Measurements from ENCODE around the gene DHRS13. TPM values are rescaled to one million over a fixed set of nuclear protein-coding genes. Genes with fewer than 3 reads are reported as not detected.
"Not testable (repeated sequence)": the region's sequence is repeated elsewhere in the genome, so short reads cannot be mapped to it uniquely, and the experiment has no call there.

DHRS13 gene
- total RNA-seq, 1 experiment from 2014 or later: 12.3 TPM

DNA sequence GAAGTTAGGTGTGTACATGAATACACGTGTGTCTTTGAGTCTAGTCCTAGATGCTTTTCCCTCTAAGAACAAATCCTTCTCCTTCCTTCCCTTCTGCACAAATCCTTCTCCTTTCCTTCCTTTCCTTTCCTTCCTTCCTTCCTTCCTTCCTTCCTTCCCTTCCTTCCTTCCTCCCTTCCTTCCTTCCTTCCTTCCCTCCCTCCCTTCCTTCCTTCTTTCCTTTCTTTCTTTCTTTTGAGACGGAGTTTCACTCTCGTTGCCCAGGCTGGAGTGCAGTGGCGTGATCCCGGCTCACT is 615 bp upstream of the DHRS13 start:
- DNase-seq (ENCODE audit: low spot score): not testable (repeated sequence)

DNA sequence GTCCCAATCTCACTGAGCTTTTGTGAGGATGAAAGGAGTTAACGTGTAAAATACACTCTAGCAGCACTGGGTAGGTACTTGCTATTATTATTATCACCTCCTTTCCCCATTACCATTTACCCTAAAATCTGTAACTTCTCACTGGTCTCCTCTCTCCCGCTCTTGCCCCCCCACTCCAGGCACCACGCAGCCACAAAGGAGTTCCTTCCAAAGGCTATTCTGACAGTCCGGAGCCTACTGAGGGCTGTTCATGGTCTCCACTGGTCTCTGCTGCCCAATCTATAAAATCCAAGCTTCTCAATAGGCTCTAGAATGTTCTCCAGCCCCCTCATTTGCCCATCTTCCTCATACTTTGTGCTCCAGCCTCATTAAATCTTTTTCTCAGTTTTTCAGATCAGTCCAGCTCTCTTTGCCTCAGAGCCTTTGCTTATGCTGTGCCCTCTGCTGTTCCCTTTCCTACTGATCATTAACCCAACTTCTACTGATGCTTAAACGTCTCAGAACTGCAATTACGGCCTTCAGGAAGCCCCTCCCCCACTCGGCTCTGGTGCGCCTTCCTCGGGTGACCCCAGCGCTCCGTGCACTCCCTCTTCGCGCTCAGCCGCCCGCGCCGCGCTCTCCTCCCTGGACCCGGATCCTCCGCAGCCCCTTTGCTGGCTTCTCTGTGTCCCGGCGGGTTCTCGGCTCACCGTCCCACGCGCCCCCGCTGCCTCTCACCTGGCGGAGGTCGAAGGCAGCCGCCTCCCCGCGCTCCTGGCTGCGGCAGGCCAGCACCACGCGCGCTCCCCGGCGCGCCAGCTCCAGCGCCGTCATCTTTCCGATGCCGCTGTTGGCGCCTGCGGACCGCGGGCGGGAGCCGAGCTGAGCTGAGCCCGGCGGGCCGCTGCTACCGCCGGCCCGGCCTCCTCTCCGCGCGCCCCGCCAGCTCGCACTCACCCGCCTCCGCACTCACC is 737 bp downstream of the DHRS13 start:
- DNase-seq (ENCODE audit: low spot score): no peak

DNA sequence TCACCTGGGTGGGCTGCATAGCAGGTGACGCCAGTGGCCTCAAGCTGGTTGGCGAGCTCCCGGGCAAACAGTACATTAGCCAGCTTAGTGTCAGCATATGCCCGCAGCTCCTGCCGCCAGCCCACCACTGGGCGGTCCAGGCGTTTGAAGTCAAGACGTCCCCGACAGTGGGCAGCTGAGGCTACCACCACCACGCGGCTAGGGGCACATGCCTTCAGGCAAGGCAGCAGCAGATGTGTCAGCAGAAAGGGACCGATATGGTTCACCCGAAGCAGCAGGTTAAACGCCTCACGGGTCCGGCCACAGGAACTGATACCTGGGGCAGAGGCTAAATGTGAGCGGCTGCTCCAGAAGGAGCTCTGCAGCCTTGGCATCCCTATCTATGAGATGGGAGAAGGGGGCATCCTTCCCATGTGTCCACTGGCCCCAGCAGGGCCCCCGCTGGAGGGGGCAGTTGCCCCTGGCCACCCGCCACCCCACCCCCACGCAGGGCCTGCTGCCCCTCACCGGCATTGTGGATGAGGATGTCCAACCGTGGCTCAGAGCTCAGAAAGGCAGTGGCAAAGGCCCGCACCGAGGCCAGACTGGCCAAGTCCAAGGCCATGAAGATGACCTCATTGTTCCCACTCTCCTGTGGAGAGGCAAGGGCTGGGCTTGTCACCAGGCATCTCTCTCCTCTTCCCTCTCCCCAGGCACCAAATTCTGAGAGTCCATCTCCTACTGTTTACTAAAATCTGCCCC is 1.7 kb downstream of the DHRS13 start:
- DNase-seq (ENCODE audit: low spot score): no peak

DNA sequence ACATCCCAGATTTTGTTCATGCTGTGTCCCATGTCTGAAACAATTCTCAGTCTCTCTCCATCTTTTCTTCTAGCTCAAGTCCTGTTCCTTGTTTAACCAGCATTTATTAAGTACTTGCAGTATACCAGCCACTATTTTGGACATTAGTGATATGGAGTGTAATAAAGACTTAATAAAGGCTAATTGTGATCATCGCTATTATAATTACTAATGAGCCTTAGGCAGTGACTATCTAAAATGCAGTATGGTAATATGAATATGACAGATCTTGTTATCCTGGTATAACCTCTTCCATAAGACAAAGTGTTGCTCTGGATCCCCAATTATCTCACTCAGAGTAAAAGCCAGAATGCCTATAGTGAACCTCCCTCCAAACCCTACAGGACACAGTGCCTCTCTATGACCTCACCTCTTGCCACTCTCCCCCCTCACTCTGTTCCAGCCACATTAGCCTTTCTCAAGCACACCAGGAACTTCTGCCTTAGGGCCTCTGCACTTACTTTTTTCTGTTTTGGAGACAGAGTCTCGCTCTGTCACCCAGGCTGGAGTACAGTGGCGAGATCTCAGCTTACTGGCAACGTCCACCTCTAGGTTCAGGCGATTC is 3.6 kb downstream of the DHRS13 start:
- DNase-seq (ENCODE audit: low spot score): no peak

DNA sequence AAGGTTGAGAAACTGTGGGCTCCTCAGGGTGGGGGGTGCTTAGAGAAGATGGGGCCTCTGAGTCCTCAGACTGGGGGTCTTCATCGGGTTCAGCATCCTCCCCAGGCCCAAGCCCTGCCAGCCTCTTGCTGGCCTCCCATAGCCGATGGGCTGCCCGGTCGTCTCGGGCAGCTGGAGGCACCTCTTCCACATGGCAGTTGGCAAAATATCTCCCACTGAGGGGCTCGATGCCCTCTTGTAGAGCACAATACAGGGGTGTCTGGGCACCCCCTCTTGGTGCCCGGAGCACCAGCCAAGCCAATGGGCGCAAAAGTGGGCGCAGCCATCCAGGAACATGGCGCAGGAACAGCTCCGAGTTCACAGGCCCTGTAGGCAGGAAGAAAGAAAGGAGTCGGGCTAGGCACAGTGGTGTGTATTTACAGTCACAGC is 4.3 kb downstream of the DHRS13 start:
- no peak for DNase-seq (ENCODE audit: low spot score)

DNA sequence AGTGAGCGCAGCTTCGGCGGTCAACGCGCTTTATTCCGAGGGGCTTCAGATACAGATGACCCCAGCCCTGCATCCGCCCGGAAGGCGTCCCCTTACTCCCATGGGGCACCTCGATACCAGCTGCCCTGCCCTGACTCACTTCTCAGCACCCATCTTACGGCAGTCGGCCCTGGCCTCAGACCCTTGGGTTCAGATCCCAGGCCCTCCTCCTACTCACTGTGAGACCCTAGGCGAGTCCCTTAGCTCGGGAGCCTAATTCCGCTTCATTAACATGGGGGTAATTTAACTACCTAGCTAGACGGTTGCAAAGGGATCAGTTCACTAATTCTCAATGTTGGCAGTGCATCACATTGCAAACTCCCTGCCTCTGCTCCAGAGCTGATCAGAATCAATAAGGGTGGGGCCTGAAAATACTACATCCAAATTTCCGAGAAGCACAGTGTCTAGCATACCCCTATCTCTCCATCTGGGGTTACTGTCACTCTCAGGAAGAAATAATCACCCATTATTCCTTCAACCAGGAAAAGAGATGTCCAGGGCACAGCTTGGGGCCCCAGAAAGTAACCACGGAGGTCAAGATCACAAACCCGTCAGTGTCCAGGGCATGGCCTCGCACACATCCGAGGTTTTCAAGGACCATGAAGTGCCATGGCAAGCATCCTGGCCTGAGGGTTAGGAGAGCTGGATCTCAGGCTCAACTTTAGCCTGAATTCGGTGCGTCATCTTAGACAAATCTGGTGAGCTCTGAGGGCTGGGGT is 4.9 kb downstream of the DHRS13 start:
- no peak for DNase-seq (ENCODE audit: low spot score)

DNA sequence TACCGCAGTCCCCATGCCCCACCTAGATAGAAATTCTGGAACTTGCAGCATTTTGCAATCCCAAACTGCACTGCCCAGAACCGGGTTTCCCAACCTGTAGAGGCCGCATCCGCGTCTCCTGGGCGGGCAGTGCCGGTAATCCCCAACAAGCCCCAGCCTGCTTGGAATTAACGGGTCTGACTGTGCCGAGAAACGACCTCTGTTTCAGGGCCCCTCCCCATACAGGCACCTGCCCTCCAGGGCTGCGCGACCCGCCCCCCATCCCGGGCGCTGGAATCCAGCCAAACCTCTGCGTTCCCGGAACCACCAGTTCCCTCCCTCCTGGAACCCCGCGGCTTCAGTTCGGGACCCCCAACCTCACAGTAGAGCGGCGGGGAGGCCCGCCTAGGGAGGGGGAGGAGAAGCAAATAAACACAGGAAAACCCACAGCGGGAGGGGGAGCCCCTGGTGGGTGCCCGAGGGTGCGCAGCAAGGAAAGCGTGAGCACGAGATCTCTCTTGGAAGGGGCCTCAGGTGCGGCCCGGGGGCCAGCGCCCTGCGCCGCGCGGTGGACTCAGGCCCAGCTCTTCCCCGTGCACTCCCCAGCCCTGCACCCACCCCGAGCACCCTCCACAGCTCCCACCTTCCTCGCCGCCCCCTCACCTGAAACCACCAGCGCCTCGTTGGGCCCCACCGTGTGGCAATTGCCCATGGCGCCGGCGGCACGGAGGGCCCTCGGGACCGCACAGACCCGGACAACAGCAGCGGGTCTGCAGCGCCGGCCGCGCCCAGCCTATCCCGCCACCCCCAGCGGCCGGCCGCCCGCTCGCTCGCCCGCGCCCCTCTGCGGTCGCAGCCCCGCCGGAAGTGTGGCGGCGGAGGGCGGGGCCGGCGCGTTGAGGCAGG is 5.8 kb downstream of the DHRS13 start, which contains the start of gene FLOT2:
FLOT2 (minus strand) TSS at position 850 of the 885 bp plus-strand sequence; CDS start at position 691, 159 bp downstream.
- no peak for DNase-seq (ENCODE audit: low spot score)

DNA sequence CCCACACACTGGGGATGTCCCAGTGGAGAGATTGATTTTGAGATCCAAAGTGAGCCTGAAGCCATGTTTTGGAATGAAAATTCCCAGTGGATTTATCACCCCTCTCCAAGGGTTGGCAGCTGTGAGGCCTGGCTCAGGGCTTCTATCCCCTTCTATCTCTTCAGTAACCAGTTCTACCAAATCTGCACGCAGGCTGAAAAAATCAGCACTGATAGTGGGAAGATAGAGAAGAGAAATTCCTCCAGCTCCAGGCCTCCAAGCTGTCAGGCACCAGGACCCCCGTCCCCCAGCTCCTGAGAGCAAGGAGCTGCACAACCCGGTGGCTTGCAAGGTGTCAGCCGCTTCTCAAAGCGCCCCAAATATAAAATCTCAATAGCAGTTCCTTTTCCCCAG is 6.4 kb downstream of the DHRS13 start:
- DNase-seq (ENCODE audit: low spot score): no peak

DNA sequence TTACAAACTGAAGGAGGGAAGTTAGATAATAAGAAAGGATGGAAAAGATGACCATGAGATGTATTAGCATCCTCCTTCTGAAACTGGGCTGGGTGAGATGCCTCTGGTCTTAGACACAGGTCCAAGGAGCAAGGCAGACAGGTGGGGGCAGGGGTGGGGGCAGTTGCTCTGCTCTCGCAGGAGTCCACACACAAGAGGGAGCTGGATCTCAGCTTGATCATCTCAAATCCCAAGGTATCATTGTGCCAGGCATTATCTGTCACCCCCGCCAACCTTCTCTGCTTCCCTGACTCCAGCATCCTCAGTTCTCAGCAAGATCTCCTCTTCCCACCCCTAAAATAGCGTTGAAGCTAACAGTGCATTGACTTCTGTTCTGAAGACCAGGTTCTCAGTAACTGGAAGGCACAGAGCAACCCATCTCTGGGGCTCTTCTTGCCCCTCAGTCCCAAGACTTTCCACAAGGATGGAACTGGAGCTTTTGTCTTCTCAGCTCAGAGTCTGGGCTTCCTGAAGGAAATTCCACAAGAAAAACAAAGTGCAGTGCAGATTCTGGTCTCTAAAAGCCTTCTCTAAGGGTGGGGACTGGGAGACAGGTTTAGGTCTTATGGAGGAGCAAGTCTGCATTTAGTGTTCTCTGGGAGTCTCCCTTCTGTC is 7.0 kb downstream of the DHRS13 start:
- no peak for DNase-seq (ENCODE audit: low spot score)

DNA sequence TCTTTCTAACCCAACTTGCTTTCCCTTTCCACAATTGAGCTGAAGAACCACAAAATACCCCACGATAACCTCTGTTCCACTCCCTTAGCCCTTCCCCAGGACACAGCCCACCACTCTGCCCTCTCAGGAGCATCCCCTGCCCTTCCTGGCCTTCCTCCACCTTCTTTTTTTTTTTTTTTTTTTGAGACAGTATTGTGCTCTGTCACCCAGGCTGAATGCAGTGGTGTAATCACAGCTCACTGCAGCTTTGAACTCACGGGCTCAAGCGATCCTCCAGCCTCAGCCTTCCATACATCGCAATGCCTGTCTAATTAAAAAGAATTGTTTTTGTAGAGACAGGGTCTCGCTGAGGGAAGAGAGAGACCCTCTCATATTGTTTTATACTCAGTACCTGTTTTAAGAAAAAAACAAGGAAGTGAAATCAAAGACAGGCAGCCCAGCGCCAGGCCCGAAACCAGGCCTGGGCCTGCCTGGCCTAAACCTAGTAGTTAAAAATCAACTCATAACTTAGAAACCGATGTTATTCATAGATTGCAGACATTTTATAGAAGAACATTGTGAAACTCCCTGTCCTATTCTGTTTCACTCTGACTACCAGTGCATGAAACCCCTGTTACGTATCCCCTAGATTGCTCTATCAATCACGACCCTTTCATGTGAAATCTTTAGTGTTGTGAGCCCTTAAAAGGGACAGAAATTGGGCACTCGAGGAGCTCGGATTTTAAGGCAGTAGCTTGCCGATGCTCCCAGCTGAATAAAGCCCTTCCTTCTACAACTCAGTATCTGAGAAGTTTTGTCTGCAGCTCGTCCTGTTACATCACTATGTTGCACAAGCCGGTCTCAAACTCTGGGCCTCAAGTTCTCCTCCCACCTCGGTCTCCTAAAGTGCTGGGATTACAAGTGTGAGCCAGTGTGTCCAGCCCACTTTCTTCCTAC is 9.4 kb downstream of the DHRS13 start:
- DNase-seq (ENCODE audit: low spot score): not testable (repeated sequence)

DNA sequence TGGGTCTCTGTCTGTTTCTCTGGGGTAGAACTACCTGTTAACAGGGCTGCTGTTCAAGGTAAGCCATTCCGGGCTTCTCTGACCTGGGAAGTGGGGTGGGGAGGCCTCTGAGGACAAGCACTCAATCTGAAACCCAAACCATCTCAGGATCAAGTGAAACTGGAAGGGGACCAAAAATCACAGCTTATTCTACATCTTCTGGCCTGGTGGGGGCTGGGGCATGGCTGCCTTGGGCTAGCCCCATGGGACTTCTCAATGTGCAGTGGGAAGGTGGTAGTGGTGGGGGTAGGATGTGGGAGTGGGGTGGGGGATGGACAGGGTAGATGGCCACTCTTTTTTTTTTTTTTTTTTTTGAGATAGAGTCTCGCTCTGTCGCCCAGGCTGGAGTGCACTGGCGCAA is 10.9 kb downstream of the DHRS13 start:
- DNase-seq (ENCODE audit: low spot score): no peak

DNA sequence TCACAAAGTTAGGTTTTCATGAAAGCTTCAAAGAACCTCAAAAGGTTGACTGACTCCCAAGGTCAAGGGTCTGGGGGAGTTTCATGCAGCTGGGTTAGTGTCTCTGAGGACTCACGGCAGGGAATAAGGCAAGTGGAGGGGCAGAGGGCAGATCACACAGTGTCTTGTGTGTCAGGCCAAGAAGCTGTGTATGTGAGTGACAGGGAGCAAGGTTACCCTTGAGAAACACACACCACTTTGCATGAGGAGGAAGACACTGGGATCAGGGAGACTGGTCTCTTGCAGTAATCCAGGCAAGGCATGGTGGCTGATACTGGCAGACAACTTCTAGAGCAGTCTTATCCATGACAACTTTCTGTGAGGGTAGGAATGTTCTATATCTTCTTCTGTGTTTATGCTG is 11.7 kb downstream of the DHRS13 start:
- no peak for DNase-seq (ENCODE audit: low spot score)

DNA sequence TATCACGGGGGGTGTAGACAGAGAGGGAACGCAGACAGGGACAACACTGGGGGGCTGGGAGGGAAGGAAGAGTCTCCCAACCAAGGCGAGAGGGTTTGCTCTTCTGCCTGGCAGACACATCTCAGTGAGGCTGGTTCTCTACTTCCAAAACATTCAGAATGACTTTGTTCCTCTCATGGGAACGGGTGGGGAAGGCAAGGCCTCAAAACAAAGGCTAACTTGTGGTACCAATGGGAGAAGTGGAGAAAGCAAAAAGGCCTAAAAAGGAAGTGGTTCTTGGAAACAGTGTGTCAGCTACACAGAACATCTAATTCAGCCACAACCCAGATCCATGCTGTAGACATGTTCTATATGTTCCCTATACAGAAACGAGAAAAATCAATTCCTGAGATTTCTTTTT is 12.9 kb downstream of the DHRS13 start:
- no peak for DNase-seq (ENCODE audit: low spot score)

DNA sequence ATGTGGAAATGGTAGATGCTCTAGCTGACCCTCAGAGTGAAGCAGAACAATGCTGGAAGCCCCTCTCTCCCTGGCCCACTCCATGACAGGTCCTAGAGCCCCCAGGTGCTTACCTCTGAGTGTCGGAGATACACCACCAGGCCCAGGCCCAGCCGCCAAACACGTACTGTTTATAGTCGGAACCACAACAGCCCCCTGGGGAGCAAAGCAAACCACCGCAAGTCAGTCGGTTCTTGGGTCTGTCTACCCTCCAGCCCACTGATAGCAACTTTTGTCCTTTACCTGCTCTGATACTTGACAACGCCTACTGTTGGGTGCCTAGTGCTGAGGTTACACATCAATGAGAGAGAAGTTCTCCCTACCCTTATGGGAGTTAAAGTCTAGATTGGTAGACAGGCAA is 14.0 kb downstream of the DHRS13 start:
- no peak for DNase-seq (ENCODE audit: low spot score)

DNA sequence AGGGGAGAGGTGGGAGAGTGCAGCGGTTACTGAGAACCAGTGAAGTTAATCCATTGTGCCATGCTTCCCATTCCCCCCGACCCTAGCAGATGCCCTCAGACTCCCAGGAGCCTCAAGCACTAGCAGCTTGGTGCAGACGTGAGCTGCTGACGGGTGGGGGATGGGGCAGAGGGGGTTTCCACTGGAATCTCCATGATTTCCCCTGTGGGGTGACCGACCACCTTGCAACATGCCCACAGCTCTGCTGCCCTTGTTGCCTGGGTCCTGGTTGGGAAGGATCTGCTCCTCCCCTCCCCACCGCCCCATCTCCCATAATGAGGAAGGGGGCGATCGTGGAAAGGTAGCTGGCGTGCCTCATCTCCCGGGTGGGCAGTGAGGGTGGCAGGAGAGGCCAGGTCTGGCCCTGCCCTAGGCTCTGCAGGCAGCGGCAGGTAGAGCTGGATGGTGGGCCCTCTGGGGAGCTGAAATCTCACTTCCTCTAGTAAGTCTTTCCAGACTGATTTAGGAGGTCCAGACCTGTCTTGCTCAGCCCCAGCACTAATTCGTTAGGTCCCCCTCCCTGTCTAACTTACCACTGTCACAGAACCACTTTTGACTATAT is 14.9 kb downstream of the DHRS13 start:
- DNase-seq (ENCODE audit: low spot score): no peak

DNA sequence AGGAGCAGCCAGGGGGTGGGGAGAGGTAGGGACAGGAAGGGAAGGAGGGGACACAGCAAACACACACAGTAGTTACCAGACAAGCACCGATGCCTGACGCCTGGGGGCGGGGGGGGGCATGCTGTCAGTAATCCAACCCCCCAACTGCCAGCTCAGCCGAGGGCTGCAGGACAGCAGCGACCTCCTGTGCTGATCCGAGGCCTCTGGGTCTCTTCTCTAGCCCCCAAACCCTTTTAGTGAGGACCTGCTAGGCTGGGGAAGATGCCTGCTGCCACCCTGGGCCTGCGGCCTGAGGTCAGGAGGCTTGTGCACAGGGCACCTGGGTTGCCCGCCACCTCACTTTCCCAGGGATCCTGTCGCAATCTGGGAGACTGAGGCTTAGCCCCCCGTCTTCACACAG is 16.9 kb downstream of the DHRS13 start:
- DNase-seq (ENCODE audit: low spot score): no peak

DNA sequence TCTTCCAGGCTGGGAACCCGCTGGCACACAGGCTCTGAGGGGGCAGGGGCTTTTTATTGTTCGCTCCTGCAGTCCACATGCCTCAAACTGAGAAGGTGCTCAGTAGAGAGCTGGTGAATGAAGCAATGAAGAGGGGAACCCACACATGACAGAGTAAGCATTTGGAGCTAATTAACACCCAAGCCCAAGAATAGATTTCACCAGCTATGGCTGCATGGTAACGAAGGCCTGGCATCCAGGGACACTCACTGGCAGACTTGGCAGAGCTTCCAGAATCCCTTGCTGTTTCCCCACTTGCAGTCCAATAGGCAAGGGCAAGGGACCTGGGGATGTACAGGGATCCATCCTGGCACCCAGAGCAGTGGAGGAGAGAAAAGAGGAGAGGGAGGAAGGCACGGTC is 17.5 kb downstream of the DHRS13 start:
- no peak for DNase-seq (ENCODE audit: low spot score)

DNA sequence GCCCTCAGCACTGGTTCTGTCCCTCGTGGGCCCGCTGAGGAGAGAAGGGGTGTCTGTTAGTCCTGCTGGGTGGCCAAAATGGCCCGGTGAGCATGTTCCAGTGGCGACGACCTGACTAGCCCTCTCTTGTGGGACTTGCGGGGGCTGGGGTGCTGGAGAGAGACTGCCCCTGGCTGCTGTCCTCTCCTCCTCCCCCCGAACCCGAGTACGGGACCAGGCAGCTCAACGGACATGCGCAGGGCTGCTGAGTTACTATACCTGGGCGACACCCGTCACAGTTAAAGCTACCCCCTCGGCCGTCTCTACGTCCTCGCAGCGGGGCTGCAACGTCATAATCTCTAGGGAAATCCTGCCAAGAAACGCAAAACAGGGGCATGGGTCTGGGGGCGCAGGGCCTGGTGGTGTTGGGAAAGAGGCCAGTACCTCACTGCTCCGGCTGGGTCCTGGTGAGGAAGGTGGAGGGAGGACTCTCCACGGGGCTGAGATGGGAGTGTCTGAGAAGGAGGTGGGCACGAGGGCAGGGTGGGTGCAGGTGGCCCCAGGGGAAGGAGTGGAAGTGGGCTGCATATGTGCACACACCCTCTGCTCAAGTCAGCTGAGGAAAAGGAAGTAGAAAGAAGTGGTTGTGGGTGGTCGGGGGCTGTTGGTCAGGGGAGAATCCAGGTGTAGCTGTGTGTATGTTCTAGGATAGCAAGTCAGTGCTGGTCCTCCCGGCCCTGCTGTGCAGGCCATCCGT is 18.7 kb downstream of the DHRS13 start:
- DNase-seq (ENCODE audit: low spot score): no peak

Measured in H4 (cell line).